IMR-90 (cell line): ENCODE data around the gene NXN. TPM values are rescaled to one million over a fixed set of nuclear protein-coding genes. Genes with fewer than 3 reads are reported as not detected.

Source experiments
- ATAC-seq: fragments of 200-7000 bp; cut with Tn5 transposase; 2 replicates; pipeline ENCODE4 v1.9.1; 2020; ENCODE audit warnings: low read depth, mild to moderate bottlenecking, moderate library complexity
- BruUV-seq: library from RNA; stranded (reverse); fragments of 400-500 nt; replicated peaks from 2 replicates; lab custom pipeline; 2021; lab: Mats Ljungman, UMichigan
- CTCF ChIA-PET: fragments of 300-600 bp; formaldehyde crosslinking; extraction: SDS; loops from one replicate; lab custom pipeline; 2021; ENCODE audit warnings: antibody characterized with exemption; lab: Yijun Ruan, JAX
- POLR2A ChIA-PET: fragments of 300-600 bp; sonication (Branson Sonifier 250); formaldehyde crosslinking; loops from one replicate; lab custom pipeline; 2022; ENCODE audit warnings: antibody characterized with exemption; ENCODE audit not compliant: unreplicated experiment; lab: Charles Lee
- DNase-seq: peaks from one replicate; pipeline ENCODE4 v3.0.0; 2013
- H2AFZ ChIP-seq: replicated peaks from 2 replicates; pipeline ENCODE3; 2013; ENCODE audit warnings: low read length, mild to moderate bottlenecking; ENCODE audit not compliant: poor library complexity
- H2AK5ac ChIP-seq: 2 replicates; pipeline ENCODE4 v1.6.1; 2013; ENCODE audit warnings: low read depth, low read length, inconsistent platforms
- H2AK9ac ChIP-seq: replicated peaks from 2 replicates; pipeline ENCODE3; 2013; ENCODE audit warnings: mild to moderate bottlenecking, low read depth, low read length, moderate library complexity; ENCODE audit not compliant: poor library complexity
- H2BK120ac ChIP-seq: 2 replicates; pipeline ENCODE4 v1.6.1; 2013; ENCODE audit warnings: low read depth, low read length, inconsistent platforms
- H2BK15ac ChIP-seq: 3 replicates; pipeline ENCODE4 v1.6.1; 2013; ENCODE audit warnings: low read depth, low read length, inconsistent platforms
- H2BK20ac ChIP-seq: 2 replicates; pipeline ENCODE4 v1.6.1; 2013; ENCODE audit warnings: low read depth, mild to moderate bottlenecking, inconsistent platforms, low read length, moderate library complexity
- H2BK5ac ChIP-seq: 2 replicates; pipeline ENCODE4 v1.6.1; 2013; ENCODE audit warnings: mild to moderate bottlenecking, low read depth, low read length, inconsistent platforms; ENCODE audit not compliant: poor library complexity, severe bottlenecking
- H3K14ac ChIP-seq: replicated peaks from 2 replicates; pipeline ENCODE4 v1.6.1; 2013; ENCODE audit warnings: low read depth, low read length, inconsistent platforms
- H3K18ac ChIP-seq: 2 replicates; pipeline ENCODE4 v1.6.1; 2013; ENCODE audit warnings: low read depth, low read length, control low read depth
- H3K23ac ChIP-seq: 2 replicates; pipeline ENCODE4 v1.6.1; 2013; ENCODE audit warnings: low read depth, low read length, inconsistent platforms
- H3K27ac ChIP-seq: 2 replicates; pipeline ENCODE4 v1.5.1; 2013; ENCODE audit warnings: mild to moderate bottlenecking, control low read depth, low read length; ENCODE audit not compliant: insufficient read depth
- H3K27me3 ChIP-seq: 2 replicates; pipeline ENCODE4 v1.6.1; 2013; ENCODE audit warnings: low read length; ENCODE audit not compliant: control insufficient read depth, insufficient read depth
- H3K36me3 ChIP-seq: 2 replicates; pipeline ENCODE4 v1.6.1; 2013; ENCODE audit warnings: low read length, mixed read lengths; ENCODE audit not compliant: control insufficient read depth, insufficient read depth
- H3K4ac ChIP-seq: 2 replicates; pipeline ENCODE4 v1.6.1; 2013; ENCODE audit warnings: low read depth, low read length, inconsistent platforms
- H3K4me1 ChIP-seq: 2 replicates; pipeline ENCODE4 v1.6.1; 2013; ENCODE audit warnings: low read length, mixed read lengths; ENCODE audit not compliant: control insufficient read depth, insufficient read depth
- H3K4me2 ChIP-seq: 2 replicates; pipeline ENCODE4 v1.6.1; 2013; ENCODE audit warnings: low read depth, mild to moderate bottlenecking, control low read depth, low read length, moderate library complexity
- H3K4me3 ChIP-seq: 2 replicates; pipeline ENCODE4 v1.5.1; 2013; ENCODE audit warnings: low read depth, mild to moderate bottlenecking, control low read depth, low read length, moderate library complexity; ENCODE audit not compliant: insufficient read depth
- H3K56ac ChIP-seq: 2 replicates; pipeline ENCODE4 v1.6.1; 2013; ENCODE audit warnings: low read length, inconsistent platforms; ENCODE audit not compliant: insufficient read depth; ENCODE audit errors: extremely low read depth
- H3K79me1 ChIP-seq, 2 experiments: 2 replicates each; pipeline ENCODE4 v1.6.1; 2013; ENCODE audit warnings: low read length in 2 of 2, inconsistent platforms in 1 of 2, low read depth in 1 of 2
- H3K9ac ChIP-seq: 2 replicates; pipeline ENCODE4 v1.6.1; 2013; ENCODE audit warnings: low read depth, low read length, control low read depth
- H3K9me1 ChIP-seq: 2 replicates; pipeline ENCODE4 v1.6.1; 2013; ENCODE audit warnings: low read length, inconsistent platforms; ENCODE audit not compliant: insufficient read depth
- H3K9me3 ChIP-seq: 2 replicates; pipeline ENCODE4 v1.6.1; 2013; ENCODE audit warnings: low read length; ENCODE audit not compliant: control insufficient read depth, insufficient read depth
- H4K20me1 ChIP-seq: 2 replicates; pipeline ENCODE4 v1.6.1; 2013; ENCODE audit warnings: low read length, inconsistent platforms; ENCODE audit not compliant: insufficient read depth
- H4K5ac ChIP-seq: 2 replicates; pipeline ENCODE4 v1.6.1; 2013; ENCODE audit warnings: mild to moderate bottlenecking, low read depth, low read length, control low read depth
- H4K8ac ChIP-seq, 2 experiments: 2 replicates each; pipeline ENCODE4 v1.6.1; 2013; ENCODE audit warnings: low read depth in 2 of 2, low read length in 2 of 2, control low read depth in 1 of 2, inconsistent platforms in 1 of 2
- H4K91ac ChIP-seq: 2 replicates; pipeline ENCODE4 v1.6.1; 2013; ENCODE audit warnings: low read depth, low read length, inconsistent platforms; ENCODE audit not compliant: insufficient read depth
- BHLHE40 ChIP-seq: fragments of 150-350 bp; IDR thresholded peaks from 2 replicates; pipeline ENCODE4 v1.6.1; 2016; ENCODE audit warnings: mild to moderate bottlenecking, low read depth, low read length
- CEBPB ChIP-seq: IDR thresholded peaks from 2 replicates; pipeline ENCODE4 v1.6.1; 2012; ENCODE audit warnings: low read depth, low read length, improper control_type of control experiment
- FOS ChIP-seq: fragments of 150-350 bp; IDR thresholded peaks from 2 replicates; pipeline ENCODE4 v1.6.1; 2016; ENCODE audit warnings: low read depth, low read length
- MAFK ChIP-seq: IDR thresholded peaks from 2 replicates; pipeline ENCODE4 v1.6.1; 2012; ENCODE audit warnings: low read depth, low read length, improper control_type of control experiment
- MXI1 ChIP-seq: IDR thresholded peaks from 2 replicates; pipeline ENCODE4 v1.6.1; 2012; ENCODE audit warnings: low read depth, mild to moderate bottlenecking, low read length, moderate library complexity, borderline replicate concordance
- NFE2L2 ChIP-seq: fragments of 150-350 bp; IDR thresholded peaks from 2 replicates; pipeline ENCODE4 v1.6.1; 2016; ENCODE audit warnings: low read depth, mild to moderate bottlenecking, low read length
- POLR2A ChIP-seq: IDR thresholded peaks from 2 replicates; pipeline ENCODE4 v1.6.1; 2012; ENCODE audit warnings: mild to moderate bottlenecking, low read depth, low read length
- RFX5 ChIP-seq: IDR thresholded peaks from 2 replicates; pipeline ENCODE4 v1.8.0; 2012; ENCODE audit warnings: low read depth, mild to moderate bottlenecking, low read length, moderate library complexity
- SMC3 ChIP-seq: fragments of 150-350 bp; IDR thresholded peaks from 2 replicates; pipeline ENCODE4 v1.6.1; 2016; ENCODE audit warnings: low read depth, mild to moderate bottlenecking, antibody characterized with exemption, low read length, moderate library complexity
- WGBS, 2 experiments: methylation state at CpG; one replicate each; pipeline versions ENCODE4 v1.1.5 to v1.1.7; 2013; ENCODE audit warnings: missing lambda C conversion rate in 2 of 2; ENCODE audit not compliant: insufficient read length in 1 of 2; ENCODE audit errors: extremely low coverage in 2 of 2; 5-methylcytosine and 5-hydroxymethylcytosine counted together
- dilution Hi-C: fragments of 300-500 bp; cut with HindIII; formaldehyde crosslinking; loops from one replicate; pipeline ENCODE4 v1.14.3; 2018; ENCODE audit warnings: low sequenced_read_pairs; ENCODE audit not compliant: unreplicated experiment
- in situ Hi-C: fragments of 300-500 bp; cut with MboI; formaldehyde crosslinking; loops from 3 replicates; pipeline ENCODE4 v1.14.3; 2019; ENCODE audit warnings: low sequenced_read_pairs, inconsistent platforms, mixed read lengths
- intact Hi-C: fragments of 100-400 bp; cut with micrococcal nuclease; formaldehyde crosslinking; loops from 2 replicates; pipeline ENCODE4 v1.10.0; 2022
- polyA plus RNA-seq, 3 experiments: library from polyadenylated mRNA; depleted of rRNA; stranded (reverse); fragments of >200 nt; gene quantifications; 2 replicates each; pipeline ENCODE4 v1.2.3, GENCODE V29; 2012; ENCODE audit warnings: low replicate concordance in 1 of 3
- total RNA-seq: library from RNA; depleted of rRNA; stranded (reverse); fragments of >200 nt; gene quantifications from 2 replicates; pipeline ENCODE4 v1.2.3, GENCODE V29; 2012
- TF ChIP-seq, protein P1 (sequence below): fragments of 150-350 bp; IDR thresholded peaks from 2 replicates; pipeline ENCODE4 v1.6.1; 2016; ENCODE audit warnings: low read depth, mild to moderate bottlenecking, low read length, moderate library complexity, borderline replicate concordance
- TF ChIP-seq, protein P2 (sequence below): fragments of 150-350 bp; IDR thresholded peaks from 2 replicates; pipeline ENCODE4 v1.6.1; 2017; ENCODE audit warnings: mild to moderate bottlenecking, antibody characterized with exemption, low read length, low read depth
- TF ChIP-seq, protein P3 (sequence below): conservative IDR thresholded peaks from 2 replicates; pipeline ENCODE4 v1.5.1; 2012; ENCODE audit warnings: mild to moderate bottlenecking, low read depth, low read length, improper control_type of control experiment

The NXN gene
- total and polyA plus RNA-seq, 2 of the 4 experiments (the other 2 are of a cell fraction), result 52.5 to 116 TPM

DNA sequence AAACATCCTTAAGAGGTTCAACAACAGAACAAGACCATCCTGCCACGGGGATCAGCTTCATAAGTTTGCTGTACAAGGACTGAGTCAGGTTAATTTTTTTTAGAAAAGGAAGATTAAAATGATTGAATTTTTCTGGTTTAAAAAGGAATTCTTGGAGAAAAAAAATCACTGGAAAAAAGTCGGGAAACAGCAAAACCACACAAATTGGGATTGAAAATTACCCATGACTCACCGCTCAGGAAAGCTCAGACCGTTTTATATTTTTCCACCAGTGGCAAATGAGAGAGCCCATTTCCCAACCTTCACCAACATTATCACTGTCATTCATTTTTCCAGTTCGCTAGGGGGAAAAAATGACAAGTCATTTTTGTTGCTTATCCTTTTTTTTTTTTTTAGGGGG, 150.8 kb downstream of the NXN start:
- dilution Hi-C loops (no loop called here), intact Hi-C loops (no loop called here), in situ Hi-C loops (no loop called here)
- Histone ChIP-seq H3K27me3 (no peaks in the 10 kb centered on the region), H3K18ac (no peak overlapping the region), H3K23ac (no peak overlapping the region), H2BK20ac (no peak overlapping the region), H3K9ac (no peak overlapping the region), H3K4me3 (no peak overlapping the region), H3K9me1 (peaks cover 2% of the 10 kb centered on the region; the same call in 1 of the 2 replicates), H4K5ac (no peak overlapping the region), H4K91ac (no peak overlapping the region), H2AK5ac (no peak overlapping the region), H3K36me3 (peaks cover 26% of the 10 kb centered on the region), H4K8ac (no peak overlapping the region), H3K4me2 (no peak overlapping the region), H2AFZ (no peak overlapping the region), H3K27ac (no peak overlapping the region), H3K9me3 (no peaks in the 10 kb centered on the region), H2BK120ac (no peak overlapping the region), H3K79me1 (peaks cover 13 to 34% of the 10 kb centered on the region in 2 experiments; a peak in 3 of 4 replicates), H3K14ac (no peak overlapping the region), H4K20me1 (peaks cover 39% of the 10 kb centered on the region), H2BK15ac (no peak overlapping the region), H3K4ac (no peak overlapping the region), H3K56ac (no peak overlapping the region), H2AK9ac (no peak overlapping the region), H3K4me1 (no peaks in the 10 kb centered on the region), H2BK5ac (no peak overlapping the region)
- no TSS peak for BruUV-seq
- ChIA-PET CTCF (no interaction called here), POLR2A (no interaction called here)
- WGBS, 2 experiments, result 79% methylated on average over 2 of the region's 5 CpGs; no CpG with 5 or more reads in 1 of the 2 experiments
- DNase-seq (no peak), ATAC-seq (no peak)
- TF ChIP-seq CEBPB, result no peak
- TF ChIP-seq POLR2A, result no peak
- no peak for TF ChIP-seq BHLHE40
- TF ChIP-seq MXI1, result no peak
- no peak for TF ChIP-seq FOS
- TF ChIP-seq RFX5, result no peak
- no peak for TF ChIP-seq NFE2L2
- no peak for TF ChIP-seq SMC3
- TF ChIP-seq MAFK, result no peak
- TF ChIP-seq, protein P1, sequence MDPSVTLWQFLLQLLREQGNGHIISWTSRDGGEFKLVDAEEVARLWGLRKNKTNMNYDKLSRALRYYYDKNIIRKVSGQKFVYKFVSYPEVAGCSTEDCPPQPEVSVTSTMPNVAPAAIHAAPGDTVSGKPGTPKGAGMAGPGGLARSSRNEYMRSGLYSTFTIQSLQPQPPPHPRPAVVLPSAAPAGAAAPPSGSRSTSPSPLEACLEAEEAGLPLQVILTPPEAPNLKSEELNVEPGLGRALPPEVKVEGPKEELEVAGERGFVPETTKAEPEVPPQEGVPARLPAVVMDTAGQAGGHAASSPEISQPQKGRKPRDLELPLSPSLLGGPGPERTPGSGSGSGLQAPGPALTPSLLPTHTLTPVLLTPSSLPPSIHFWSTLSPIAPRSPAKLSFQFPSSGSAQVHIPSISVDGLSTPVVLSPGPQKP, result no peak
- TF ChIP-seq, protein P2, sequence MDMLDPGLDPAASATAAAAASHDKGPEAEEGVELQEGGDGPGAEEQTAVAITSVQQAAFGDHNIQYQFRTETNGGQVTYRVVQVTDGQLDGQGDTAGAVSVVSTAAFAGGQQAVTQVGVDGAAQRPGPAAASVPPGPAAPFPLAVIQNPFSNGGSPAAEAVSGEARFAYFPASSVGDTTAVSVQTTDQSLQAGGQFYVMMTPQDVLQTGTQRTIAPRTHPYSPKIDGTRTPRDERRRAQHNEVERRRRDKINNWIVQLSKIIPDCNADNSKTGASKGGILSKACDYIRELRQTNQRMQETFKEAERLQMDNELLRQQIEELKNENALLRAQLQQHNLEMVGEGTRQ, result no peak
- TF ChIP-seq, protein P3, sequence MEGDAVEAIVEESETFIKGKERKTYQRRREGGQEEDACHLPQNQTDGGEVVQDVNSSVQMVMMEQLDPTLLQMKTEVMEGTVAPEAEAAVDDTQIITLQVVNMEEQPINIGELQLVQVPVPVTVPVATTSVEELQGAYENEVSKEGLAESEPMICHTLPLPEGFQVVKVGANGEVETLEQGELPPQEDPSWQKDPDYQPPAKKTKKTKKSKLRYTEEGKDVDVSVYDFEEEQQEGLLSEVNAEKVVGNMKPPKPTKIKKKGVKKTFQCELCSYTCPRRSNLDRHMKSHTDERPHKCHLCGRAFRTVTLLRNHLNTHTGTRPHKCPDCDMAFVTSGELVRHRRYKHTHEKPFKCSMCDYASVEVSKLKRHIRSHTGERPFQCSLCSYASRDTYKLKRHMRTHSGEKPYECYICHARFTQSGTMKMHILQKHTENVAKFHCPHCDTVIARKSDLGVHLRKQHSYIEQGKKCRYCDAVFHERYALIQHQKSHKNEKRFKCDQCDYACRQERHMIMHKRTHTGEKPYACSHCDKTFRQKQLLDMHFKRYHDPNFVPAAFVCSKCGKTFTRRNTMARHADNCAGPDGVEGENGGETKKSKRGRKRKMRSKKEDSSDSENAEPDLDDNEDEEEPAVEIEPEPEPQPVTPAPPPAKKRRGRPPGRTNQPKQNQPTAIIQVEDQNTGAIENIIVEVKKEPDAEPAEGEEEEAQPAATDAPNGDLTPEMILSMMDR, result no peak
